GM12878 (cell line): ENCODE results near the gene CRTC3. TPM values are rescaled to one million over a fixed set of nuclear protein-coding genes. Genes with fewer than 3 reads are reported as not detected.

ENCODE experiments used
- ATF7 ChIP-seq: fragments of 450-650 bp; IDR thresholded peaks from 2 replicates; pipeline ENCODE4 v1.6.1; 2016; ENCODE audit warnings: low read depth, mild to moderate bottlenecking
- CBFB ChIP-seq: IDR thresholded peaks from 2 replicates; pipeline ENCODE4 v1.6.1; 2016; ENCODE audit warnings: antibody characterized with exemption, low read depth
- EED ChIP-seq: sonication (generic); IDR thresholded peaks from 2 replicates; pipeline ENCODE4 v1.6.1; 2016; ENCODE audit warnings: antibody characterized with exemption, low read depth
- EGR1 ChIP-seq, 2 experiments: IDR thresholded peaks; 1 replicate in 1 of 2; 2 replicates in 1 of 2; pipeline ENCODE4 v1.6.1; 2011 to 2012; ENCODE audit warnings: low read depth in 2 of 2, low read length in 2 of 2, borderline replicate concordance in 1 of 2, mild to moderate bottlenecking in 1 of 2, moderate library complexity in 1 of 2
- ETV6 ChIP-seq, 2 experiments: fragments of 450-650 bp in 1 of 2; IDR thresholded peaks in 1 of 2; conservative IDR thresholded peaks in 1 of 2; 2 replicates each; pipeline ENCODE4 v1.6.1; 2014; ENCODE audit warnings: antibody characterized with exemption in 1 of 2, borderline replicate concordance in 1 of 2, low read depth in 1 of 2, mild to moderate bottlenecking in 1 of 2, moderate library complexity in 1 of 2
- GATAD2B ChIP-seq: fragments of 450-650 bp; conservative IDR thresholded peaks from 2 replicates; pipeline ENCODE4 v1.6.1; 2017; ENCODE audit warnings: low read depth, mild to moderate bottlenecking, moderate library complexity
- IKZF1 ChIP-seq: fragments of 450-650 bp; conservative IDR thresholded peaks from 2 replicates; pipeline ENCODE4 v1.6.1; 2017; ENCODE audit warnings: antibody characterized with exemption, mild to moderate bottlenecking
- IKZF2 ChIP-seq, 2 experiments: fragments of 450-650 bp; IDR thresholded peaks; 2 replicates each; pipeline ENCODE4 v1.6.1; 2017; ENCODE audit warnings: mild to moderate bottlenecking in 2 of 2, moderate library complexity in 2 of 2
- JUNB ChIP-seq: IDR thresholded peaks from 2 replicates; pipeline ENCODE4 v1.6.1; 2016; ENCODE audit warnings: antibody characterized with exemption, mild to moderate bottlenecking
- MEF2A ChIP-seq: IDR thresholded peaks from 2 replicates; pipeline ENCODE4 v1.6.1; 2011; ENCODE audit warnings: low read depth, mild to moderate bottlenecking, low read length, moderate library complexity; ENCODE audit not compliant: insufficient read depth
- MEF2B ChIP-seq: fragments of 450-650 bp; IDR thresholded peaks from 2 replicates; pipeline ENCODE4 v1.6.1; 2018; ENCODE audit warnings: mild to moderate bottlenecking, moderate library complexity; ENCODE audit not compliant: partially characterized antibody, poor library complexity, severe bottlenecking
- MTA2 ChIP-seq: fragments of 450-650 bp; IDR thresholded peaks from 2 replicates; pipeline ENCODE4 v1.6.1; 2016; ENCODE audit warnings: low read depth, mild to moderate bottlenecking, moderate library complexity
- NBN ChIP-seq: fragments of 450-650 bp; IDR thresholded peaks from 2 replicates; pipeline ENCODE4 v1.6.1; 2016
- POU2F2 ChIP-seq: IDR thresholded peaks from 3 replicates; pipeline ENCODE4 v1.6.1; 2011; ENCODE audit warnings: low read depth, mild to moderate bottlenecking, low read length, borderline replicate concordance
- RAD51 ChIP-seq: fragments of 450-650 bp; IDR thresholded peaks from 2 replicates; pipeline ENCODE4 v1.6.1; 2016; ENCODE audit warnings: moderate library complexity, mild to moderate bottlenecking, inconsistent platforms
- SMAD5 ChIP-seq: IDR thresholded peaks from 2 replicates; pipeline ENCODE4 v1.6.1; 2016; ENCODE audit warnings: antibody characterized with exemption, low read depth
- SMARCA5 ChIP-seq: fragments of 450-650 bp; IDR thresholded peaks from 2 replicates; pipeline ENCODE4 v1.6.1; 2017; ENCODE audit warnings: mild to moderate bottlenecking
- SP1 ChIP-seq: IDR thresholded peaks from one replicate; pipeline ENCODE4 v1.6.1; 2011; ENCODE audit warnings: low read depth, low read length
- TBL1XR1 ChIP-seq: IDR thresholded peaks from 2 replicates; pipeline ENCODE4 v1.6.1; 2012; ENCODE audit warnings: low read depth, low read length, improper control_type of control experiment
- TCF12 ChIP-seq: IDR thresholded peaks from 2 replicates; pipeline ENCODE4 v1.6.1; 2011; ENCODE audit warnings: low read depth, mild to moderate bottlenecking, low read length
- TCF7 ChIP-seq: IDR thresholded peaks from 2 replicates; pipeline ENCODE4 v1.6.1; 2014; ENCODE audit warnings: antibody characterized with exemption, borderline replicate concordance
- YY1 ChIP-seq: IDR thresholded peaks from 2 replicates; pipeline ENCODE4 v1.6.1; 2011; ENCODE audit warnings: low read depth, mild to moderate bottlenecking, low read length
- ZBED1 ChIP-seq: IDR thresholded peaks from 2 replicates; pipeline ENCODE4 v1.6.1; 2016; ENCODE audit warnings: borderline replicate concordance
- polyA plus RNA-seq, 11 experiments: library from polyadenylated mRNA; depleted of rRNA in 4 of 11; unstranded in 6 of 11; stranded (reverse) in 5 of 11; fragments of >200 nt; fragmentation: Nextera tagmentation in 4 of 11; fragmentation: Illumina TruSeq in 1 of 11; extraction: Ambion mirVana in 4 of 11; extraction: Trizol in 1 of 11; gene quantifications; 1 replicate in 1 of 11; 2 replicates in 10 of 11; pipeline versions ENCODE4 v1.2.1 to v1.2.3, GENCODE V29; 2011 to 2016; ENCODE audit warnings: inconsistent platforms in 2 of 11, missing spikeins in 2 of 11, low read depth in 1 of 11
- total RNA-seq, 4 experiments: library from RNA; depleted of rRNA in 3 of 4; stranded (reverse); fragments of >200 nt in 3 of 4; fragmentation: Illumina TruSeq in 1 of 4; extraction: Trizol in 1 of 4; gene quantifications; 2 replicates each; pipeline versions ENCODE4 v1.2.1 to v1.2.3, GENCODE V29; 2013 to 2021
- TF ChIP-seq, protein P1 (sequence below): fragments of 450-650 bp; IDR thresholded peaks from 2 replicates; pipeline ENCODE4 v1.6.1; 2017; ENCODE audit warnings: mild to moderate bottlenecking, low read depth, inconsistent platforms; ENCODE audit not compliant: poor library complexity, severe bottlenecking
- TF ChIP-seq, protein P2 (sequence below): IDR thresholded peaks from 2 replicates; pipeline ENCODE4 v1.6.1; 2011; ENCODE audit warnings: borderline replicate concordance, low read depth, mild to moderate bottlenecking, moderate library complexity, low read length; ENCODE audit not compliant: insufficient read depth, poor library complexity, severe bottlenecking
- TF ChIP-seq, protein P3 (sequence below): fragments of 450-650 bp; IDR thresholded peaks from 2 replicates; pipeline ENCODE4 v1.6.1; 2017; ENCODE audit warnings: mild to moderate bottlenecking

CRTC3 gene
- total and polyA plus RNA-seq, 10 of the 15 experiments (the other 5 are each of a cell fraction or from before 2014, with no cell fraction given): 3.5 to 36.9 (median 18.9) TPM

DNA sequence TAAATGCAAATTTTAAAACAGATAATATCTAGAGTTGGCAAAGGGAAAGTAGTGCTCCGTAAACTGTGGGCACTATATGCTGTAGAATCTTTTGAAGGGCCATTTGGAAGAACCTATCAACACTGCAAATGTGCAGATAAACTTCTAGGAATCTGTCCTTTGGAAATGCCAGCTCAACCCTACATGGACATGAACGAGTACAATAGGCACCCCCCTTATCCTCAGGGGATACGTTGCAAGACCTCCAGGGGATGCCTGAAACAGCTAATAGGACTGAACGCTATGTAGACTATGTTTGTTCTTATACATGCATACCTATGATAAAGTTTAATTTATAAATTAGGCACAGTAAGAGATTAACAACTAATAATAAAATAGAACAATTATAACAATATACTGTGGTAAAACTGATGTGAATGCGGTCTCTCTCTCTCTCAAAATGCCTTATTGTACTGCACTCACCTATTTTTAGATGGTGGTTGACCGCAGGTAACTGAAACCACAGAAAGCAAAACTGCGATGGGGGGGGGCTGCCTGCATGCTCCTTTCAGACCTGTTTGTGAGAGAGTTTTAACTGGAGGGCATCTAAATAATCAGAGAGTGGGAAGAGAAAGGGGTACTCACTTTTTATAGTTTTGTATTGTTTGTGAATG, 127.9 kb downstream of the CRTC3 start (continued):
- TF ChIP-seq MEF2B: peak; percentile 99
- TF ChIP-seq TCF12: peak; percentile 57; the same call in 1 of the 2 replicates
- peak; percentile 98 for TF ChIP-seq MTA2
- peak; percentile 81 for TF ChIP-seq TBL1XR1
- peak; percentile 100 for TF ChIP-seq CBFB
- peak in 1 of 2 experiments; percentile 66; a peak in 2 of 4 replicates for TF ChIP-seq ETV6 (conservative IDR thresholded peaks at IDR 0.05 in 1 of 2, IDR thresholded peaks at IDR 0.05 in 1 of 2; ENCODE audit: borderline replicate concordance in 1 of 2, low read depth in 1 of 2)
- TF ChIP-seq, protein P1, sequence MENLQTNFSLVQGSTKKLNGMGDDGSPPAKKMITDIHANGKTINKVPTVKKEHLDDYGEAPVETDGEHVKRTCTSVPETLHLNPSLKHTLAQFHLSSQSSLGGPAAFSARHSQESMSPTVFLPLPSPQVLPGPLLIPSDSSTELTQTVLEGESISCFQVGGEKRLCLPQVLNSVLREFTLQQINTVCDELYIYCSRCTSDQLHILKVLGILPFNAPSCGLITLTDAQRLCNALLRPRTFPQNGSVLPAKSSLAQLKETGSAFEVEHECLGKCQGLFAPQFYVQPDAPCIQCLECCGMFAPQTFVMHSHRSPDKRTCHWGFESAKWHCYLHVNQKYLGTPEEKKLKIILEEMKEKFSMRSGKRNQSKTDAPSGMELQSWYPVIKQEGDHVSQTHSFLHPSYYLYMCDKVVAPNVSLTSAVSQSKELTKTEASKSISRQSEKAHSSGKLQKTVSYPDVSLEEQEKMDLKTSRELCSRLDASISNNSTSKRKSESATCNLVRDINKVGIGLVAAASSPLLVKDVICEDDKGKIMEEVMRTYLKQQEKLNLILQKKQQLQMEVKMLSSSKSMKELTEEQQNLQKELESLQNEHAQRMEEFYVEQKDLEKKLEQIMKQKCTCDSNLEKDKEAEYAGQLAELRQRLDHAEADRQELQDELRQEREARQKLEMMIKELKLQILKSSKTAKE: peak; percentile 97
- TF ChIP-seq ZBED1: 0 out of 2 replicates have a peak, but pooled peaks have one; percentile 63
- TF ChIP-seq, protein P2, sequence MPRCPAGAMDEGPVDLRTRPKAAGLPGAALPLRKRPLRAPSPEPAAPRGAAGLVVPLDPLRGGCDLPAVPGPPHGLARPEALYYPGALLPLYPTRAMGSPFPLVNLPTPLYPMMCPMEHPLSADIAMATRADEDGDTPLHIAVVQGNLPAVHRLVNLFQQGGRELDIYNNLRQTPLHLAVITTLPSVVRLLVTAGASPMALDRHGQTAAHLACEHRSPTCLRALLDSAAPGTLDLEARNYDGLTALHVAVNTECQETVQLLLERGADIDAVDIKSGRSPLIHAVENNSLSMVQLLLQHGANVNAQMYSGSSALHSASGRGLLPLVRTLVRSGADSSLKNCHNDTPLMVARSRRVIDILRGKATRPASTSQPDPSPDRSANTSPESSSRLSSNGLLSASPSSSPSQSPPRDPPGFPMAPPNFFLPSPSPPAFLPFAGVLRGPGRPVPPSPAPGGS: peak; percentile 94
- TF ChIP-seq SMARCA5: 0 out of 2 replicates have a peak, but pooled peaks have one; percentile 69
- TF ChIP-seq EGR1 (IDR thresholded peaks at IDR 0.05; ENCODE audit: borderline replicate concordance in 1 of 2, low read depth in 2 of 2, low read length in 2 of 2): 0 out of 3 replicates have a peak, but pooled peaks of 1 of the 2 experiments have one; percentile 12
- peak; percentile 91 to 96; a peak in 3 of 4 replicates for TF ChIP-seq IKZF2 (IDR thresholded peaks at IDR 0.05)
- peak; percentile 69 for TF ChIP-seq SP1
- TF ChIP-seq ATF7: peak; percentile 79
- peak; percentile 81 for TF ChIP-seq IKZF1
- TF ChIP-seq GATAD2B: peak; percentile 93
- TF ChIP-seq, protein P3, sequence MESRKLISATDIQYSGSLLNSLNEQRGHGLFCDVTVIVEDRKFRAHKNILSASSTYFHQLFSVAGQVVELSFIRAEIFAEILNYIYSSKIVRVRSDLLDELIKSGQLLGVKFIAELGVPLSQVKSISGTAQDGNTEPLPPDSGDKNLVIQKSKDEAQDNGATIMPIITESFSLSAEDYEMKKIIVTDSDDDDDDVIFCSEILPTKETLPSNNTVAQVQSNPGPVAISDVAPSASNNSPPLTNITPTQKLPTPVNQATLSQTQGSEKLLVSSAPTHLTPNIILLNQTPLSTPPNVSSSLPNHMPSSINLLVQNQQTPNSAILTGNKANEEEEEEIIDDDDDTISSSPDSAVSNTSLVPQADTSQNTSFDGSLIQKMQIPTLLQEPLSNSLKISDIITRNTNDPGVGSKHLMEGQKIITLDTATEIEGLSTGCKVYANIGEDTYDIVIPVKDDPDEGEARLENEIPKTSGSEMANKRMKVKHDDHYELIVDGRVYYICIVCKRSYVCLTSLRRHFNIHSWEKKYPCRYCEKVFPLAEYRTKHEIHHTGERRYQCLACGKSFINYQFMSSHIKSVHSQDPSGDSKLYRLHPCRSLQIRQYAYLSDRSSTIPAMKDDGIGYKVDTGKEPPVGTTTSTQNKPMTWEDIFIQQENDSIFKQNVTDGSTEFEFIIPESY: 0 out of 2 replicates have a peak, but pooled peaks have one; percentile 15
- peak; percentile 49; the same call in 1 of the 2 replicates for TF ChIP-seq JUNB
- peak; percentile 93 for TF ChIP-seq EED
- TF ChIP-seq RAD51: peak; percentile 67
- peak; percentile 99 for TF ChIP-seq MEF2A
- 0 out of 2 replicates have a peak, but pooled peaks have one; percentile 28 for TF ChIP-seq YY1
- peak; percentile 89 for TF ChIP-seq NBN
- peak; percentile 84 for TF ChIP-seq POU2F2
- peak; percentile 58; the same call in 1 of the 2 replicates for TF ChIP-seq TCF7
- TF ChIP-seq SMAD5: 0 out of 2 replicates have a peak, but pooled peaks have one; percentile 22
